K562 (cell line): ENCODE data around the gene CREB3L4. TPM values are rescaled to one million over a fixed set of nuclear protein-coding genes. Genes with fewer than 3 reads are reported as not detected.
A peak's percentile ranks its signal among the peaks of the same experiment; 100 is the strongest.

Experiments used
- ATAC-seq: fragments of 200-7000 bp; cut with Tn5 transposase; 3 replicates; pipeline ENCODE4 v1.9.1; 2020; ENCODE audit warnings: moderate library complexity
- BruUV-seq: library from RNA; stranded (reverse); fragments of 400-500 nt; replicated peaks from 2 replicates; lab custom pipeline; 2021; lab: Mats Ljungman, UMichigan
- CTCF ChIA-PET: fragments of 300-600 bp; formaldehyde crosslinking; extraction: SDS; loops from one replicate; lab custom pipeline; 2021; ENCODE audit warnings: low intra/inter-chr PET ratio; lab: Yijun Ruan, JAX
- POLR2A ChIA-PET: fragments of 300-600, 350-650 bp; sonication (Branson Sonifier 250); formaldehyde crosslinking; extraction: SDS; loops from one replicate; lab custom pipeline; 2021; ENCODE audit warnings: antibody characterized with exemption, inconsistent platforms; lab: Yijun Ruan, JAX
- DNase-seq, 4 experiments: peaks; one replicate each; pipeline versions ENCODE4 v3.0.0 to v3.0.0-alpha.2; 2011 to 2018; ENCODE audit warnings: low spot score in 3 of 4, mixed read lengths in 3 of 4; ENCODE audit errors: extremely low read depth in 1 of 4
- FAIRE-seq: peaks from 2 replicates; lab custom pipeline; 2011; peaks lifted over from hg19 to GRCh38; lab: Jason Lieb, UNC
- H2AFZ ChIP-seq: 2 replicates; pipeline ENCODE4 v1.6.0; 2011; ENCODE audit warnings: low read depth, low read length, control low read depth, inconsistent platforms
- H3K27ac ChIP-seq: fragments of 200-600 bp; 3 replicates; pipeline ENCODE4 v1.8.0; 2011; ENCODE audit warnings: low read depth, mild to moderate bottlenecking, control low read depth, inconsistent platforms, low read length, moderate library complexity, mixed read lengths; ENCODE audit errors: extremely low read depth
- H3K27me3 ChIP-seq, 2 experiments: fragments of 300-600 bp in 1 of 2; 2 replicates in 1 of 2; 3 replicates in 1 of 2; pipeline versions ENCODE4 v1.6.0 to v1.8.0; 2011; ENCODE audit warnings: inconsistent platforms in 2 of 2, low read length in 2 of 2, mild to moderate bottlenecking in 1 of 2, mixed read lengths in 1 of 2, moderate library complexity in 1 of 2; ENCODE audit not compliant: control insufficient read depth in 2 of 2, insufficient read depth in 2 of 2
- H3K36me3 ChIP-seq: fragments of 300-600 bp; 3 replicates; pipeline ENCODE4 v1.8.0; 2011; ENCODE audit warnings: mild to moderate bottlenecking, low read length, inconsistent platforms; ENCODE audit not compliant: control insufficient read depth, insufficient read depth
- H3K4me1 ChIP-seq, 2 experiments: fragments of 200-600 bp in 1 of 2; replicated peaks in 1 of 2; 2 replicates in 1 of 2; 3 replicates in 1 of 2; pipeline versions ENCODE4 v1.5.1 to v1.8.0; 2011; ENCODE audit warnings: inconsistent platforms in 2 of 2, low read length in 2 of 2, mild to moderate bottlenecking in 1 of 2, mixed read lengths in 1 of 2, moderate library complexity in 1 of 2; ENCODE audit not compliant: control insufficient read depth in 2 of 2, insufficient read depth in 2 of 2
- H3K4me2 ChIP-seq: 2 replicates; pipeline ENCODE4 v1.6.1; 2011; ENCODE audit warnings: low read length, control low read depth, inconsistent platforms, mixed read lengths; ENCODE audit not compliant: insufficient read depth
- H3K4me3 ChIP-seq: fragments of 200-600 bp; sonication (generic), shearing (Covaris generic); 2 replicates; pipeline ENCODE4 v1.5.1; 2016; ENCODE audit warnings: control low read depth, inconsistent platforms
- H3K79me2 ChIP-seq: fragments of 200-600 bp; 3 replicates; pipeline ENCODE4 v1.8.0; 2011; ENCODE audit warnings: low read length, inconsistent platforms; ENCODE audit not compliant: control insufficient read depth, insufficient read depth
- H3K9ac ChIP-seq, 2 experiments: 2 replicates each; pipeline versions ENCODE4 v1.6.0 to v1.6.1; 2011; ENCODE audit warnings: low read depth in 2 of 2, low read length in 2 of 2, control low read depth in 1 of 2, inconsistent platforms in 1 of 2, mild to moderate bottlenecking in 1 of 2, mixed read lengths in 1 of 2; ENCODE audit not compliant: insufficient read depth in 1 of 2
- H3K9me1 ChIP-seq: one replicate; pipeline ENCODE4 v1.6.0; 2011; ENCODE audit warnings: inconsistent platforms, mild to moderate bottlenecking, low read length, moderate library complexity; ENCODE audit not compliant: control insufficient read depth, insufficient read depth
- H3K9me3 ChIP-seq: replicated peaks from 2 replicates; pipeline ENCODE4 v1.5.1; 2011; ENCODE audit warnings: low read depth, low read length, inconsistent platforms; ENCODE audit not compliant: control insufficient read depth, insufficient read depth
- H4K20me1 ChIP-seq: replicated peaks from 2 replicates; pipeline ENCODE4 v1.6.1; 2011; ENCODE audit warnings: low read length, inconsistent platforms, mixed read lengths; ENCODE audit not compliant: control insufficient read depth, insufficient read depth
- CHD1 ChIP-seq: fragments of 200-600 bp; sonication (generic); IDR thresholded peaks from one replicate; pipeline ENCODE4 v1.6.1; 2012; ENCODE audit warnings: mild to moderate bottlenecking, moderate library complexity, low read length, inconsistent platforms
- MCM2 ChIP-seq: fragments of 450-650 bp; IDR thresholded peaks from 2 replicates; pipeline ENCODE4 v1.6.1; 2017; ENCODE audit warnings: low read depth, mild to moderate bottlenecking
- MYBL2 ChIP-seq, 2 experiments: fragments of 450-650 bp in 1 of 2; sonication (generic) in 1 of 2; formaldehyde crosslinking in 1 of 2; IDR thresholded peaks; 2 replicates each; pipeline versions ENCODE4 v1.6.1 to v1.8.1; 2017 to 2022; ENCODE audit warnings: borderline replicate concordance in 1 of 2, inconsistent platforms in 1 of 2, low read depth in 1 of 2, mild to moderate bottlenecking in 1 of 2, missing genetic modification reagents in 1 of 2, moderate library complexity in 1 of 2
- NFIX ChIP-seq: fragments of 250-450 bp; sonication (Bioruptor Pico); IDR thresholded peaks from 2 replicates; pipeline ENCODE4 v1.4.0; 2020; ENCODE audit warnings: low read depth, mild to moderate bottlenecking, moderate library complexity
- RREB1 ChIP-seq: fragments of 250-450 bp; sonication (Bioruptor Pico); IDR thresholded peaks from 2 replicates; pipeline ENCODE4 v1.4.0; 2020
- SAFB ChIP-seq: fragments of 200-400 bp; formaldehyde crosslinking; IDR thresholded peaks from 2 replicates; pipeline ENCODE4 v1.6.1; 2017; ENCODE audit warnings: low read depth, low read length, borderline replicate concordance
- TAL1 ChIP-seq: fragments of 450-650 bp; IDR thresholded peaks from 2 replicates; pipeline ENCODE4 v1.6.1; 2016; ENCODE audit warnings: mild to moderate bottlenecking
- TFAP4 ChIP-seq: sonication (generic); formaldehyde crosslinking; IDR thresholded peaks from 2 replicates; pipeline ENCODE4 v1.8.0; 2022; ENCODE audit warnings: missing genetic modification reagents, mild to moderate bottlenecking, moderate library complexity, borderline replicate concordance
- ZNF165 ChIP-seq: fragments of 250-450 bp; sonication (Bioruptor Pico); IDR thresholded peaks from 2 replicates; pipeline ENCODE4 v1.4.0; 2020; ENCODE audit warnings: borderline replicate concordance
- WGBS: fragments of 100-300 bp; shearing (Covaris generic); methylation state at CpG from one replicate; pipeline ENCODE4 v1.1.6; 2016; ENCODE audit warnings: low coverage, mixed read lengths; ENCODE audit not compliant: insufficient coverage; ENCODE audit errors: missing lambda C conversion rate; 5-methylcytosine and 5-hydroxymethylcytosine counted together
- in situ Hi-C: fragments of 300-500 bp; cut with MboI; formaldehyde crosslinking; loops from 4 replicates; pipeline ENCODE4 v1.15.0; 2018; ENCODE audit warnings: inconsistent platforms, mixed read lengths
- intact Hi-C: fragments of 100-400 bp; cut with micrococcal nuclease; formaldehyde crosslinking; loops from 2 replicates; pipeline ENCODE4 v1.14.2; 2022
- polyA plus RNA-seq, 8 experiments: library from polyadenylated mRNA; depleted of rRNA in 4 of 8; stranded (reverse) in 5 of 8; unstranded in 3 of 8; fragments of >200 nt; fragmentation: Nextera tagmentation in 2 of 8; fragmentation: Illumina TruSeq in 1 of 8; extraction: Ambion mirVana in 2 of 8; extraction: Trizol in 1 of 8; gene quantifications; 2 replicates each; pipeline versions ENCODE4 v1.2.1 to v1.2.3, GENCODE V29; 2011 to 2014; ENCODE audit warnings: inconsistent platforms in 1 of 8, missing spikeins in 1 of 8
- total RNA-seq, 7 experiments: library from RNA; depleted of rRNA in 6 of 7; stranded (reverse); fragments of >200 nt in 6 of 7; fragmentation: Illumina TruSeq in 2 of 7; extraction: Trizol in 2 of 7; gene quantifications; 2 replicates each; pipeline versions ENCODE4 v1.2.1 to v1.2.3, GENCODE V29; 2011 to 2021; ENCODE audit warnings: low replicate concordance in 1 of 7
- TF ChIP-seq, protein P1 (sequence below): fragments of 250-450 bp; sonication (Bioruptor Pico); IDR thresholded peaks from 2 replicates; pipeline ENCODE4 v1.9.0; 2021; ENCODE audit warnings: mild to moderate bottlenecking
- TF ChIP-seq, protein P2 (sequence below): fragments of 250-450 bp; sonication (Bioruptor Pico); IDR thresholded peaks from 2 replicates; pipeline ENCODE4 v1.8.0; 2021; ENCODE audit warnings: mild to moderate bottlenecking, moderate library complexity

The CREB3L4 gene
- total and polyA plus RNA-seq, 9 of the 15 experiments (the other 6 are each of a cell fraction or from before 2014, with no cell fraction given), result 9.9 to 18.6 (median 13.9) TPM

- WGBS, result under 1% methylated on average over 62 of the region's 75 CpGs
- Histone ChIP-seq H3K4me1 (peaks cover 13 to 17% of the 10 kb centered on the region in 2 experiments; a peak in 4 of 5 replicates), H3K9me1 (no peaks in the 10 kb centered on the region), H3K27me3 (no peaks in the 10 kb centered on the region), H3K79me2 (peaks cover 42% of the 10 kb centered on the region), H3K27ac (peak within 1 kb of the TSS; percentile 91), H2AFZ (peak within 1 kb of the TSS; percentile 89), H3K4me3 (peak within 1 kb of the TSS; percentile 84), H3K9me3 (no peaks in the 10 kb centered on the region), H4K20me1 (no peaks in the 10 kb centered on the region), H3K9ac (peak within 1 kb of the TSS; percentile 98 to 100), H3K4me2 (peak within 1 kb of the TSS; percentile 99), H3K36me3 (peaks cover 45% of the 10 kb centered on the region)
- TSS peak; percentile 91 for BruUV-seq
- POLR2A ChIA-PET, result interaction anchor here (0.6 to 7.1 kb wide), 22 partner anchors 9 to 375 kb away, joined by 3 to 104 read pairs (median 4); partner anchors contain the start of genes CREB3L4, CRTC2, DENND4B and RAB13
- DNase-seq, result peak; percentile 83 to 93 (median 84)
- ATAC-seq, result peak; percentile 90
- intact Hi-C loops (loop anchor here (2.0 kb wide), 1 partner anchor 55 kb away; the partner anchor contains the start of gene GATAD2B), in situ Hi-C loops (no loop called here)
- CTCF ChIA-PET, result no interaction called here
- peak; percentile 70 for FAIRE-seq
- TF ChIP-seq MYBL2 (IDR thresholded peaks at IDR 0.05; ENCODE audit: low read depth) (no peak), MYBL2 (CRISPR knock-in tag; IDR thresholded peaks at IDR 0.05; ENCODE audit: borderline replicate concordance) (no peak), CHD1 (no peak), SAFB (no peak), MCM2 (no peak), TAL1 (no peak), RREB1 (CRISPR knock-in tag) (no peak), ZNF165 (CRISPR knock-in tag) (no peak), NFIX (no peak), TFAP4 (CRISPR knock-in tag) (peak; percentile 58)
- TF ChIP-seq, protein P1, sequence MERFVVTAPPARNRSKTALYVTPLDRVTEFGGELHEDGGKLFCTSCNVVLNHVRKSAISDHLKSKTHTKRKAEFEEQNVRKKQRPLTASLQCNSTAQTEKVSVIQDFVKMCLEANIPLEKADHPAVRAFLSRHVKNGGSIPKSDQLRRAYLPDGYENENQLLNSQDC, result no peak
- TF ChIP-seq, protein P2, sequence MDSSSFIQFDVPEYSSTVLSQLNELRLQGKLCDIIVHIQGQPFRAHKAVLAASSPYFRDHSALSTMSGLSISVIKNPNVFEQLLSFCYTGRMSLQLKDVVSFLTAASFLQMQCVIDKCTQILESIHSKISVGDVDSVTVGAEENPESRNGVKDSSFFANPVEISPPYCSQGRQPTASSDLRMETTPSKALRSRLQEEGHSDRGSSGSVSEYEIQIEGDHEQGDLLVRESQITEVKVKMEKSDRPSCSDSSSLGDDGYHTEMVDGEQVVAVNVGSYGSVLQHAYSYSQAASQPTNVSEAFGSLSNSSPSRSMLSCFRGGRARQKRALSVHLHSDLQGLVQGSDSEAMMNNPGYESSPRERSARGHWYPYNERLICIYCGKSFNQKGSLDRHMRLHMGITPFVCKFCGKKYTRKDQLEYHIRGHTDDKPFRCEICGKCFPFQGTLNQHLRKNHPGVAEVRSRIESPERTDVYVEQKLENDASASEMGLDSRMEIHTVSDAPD (CRISPR knock-in tag), result no peak
Measured at GRCh38 chr1:153977250-153978240, 9.8 kb downstream of the CREB3L4 start, which contains the start of gene JTB. JTB (minus strand) TSS chr1:153977674; CDS start chr1:153977252, 422 bp downstream.
